ENCODE measurements around the gene DTD1.

Gene DTD1

DNA sequence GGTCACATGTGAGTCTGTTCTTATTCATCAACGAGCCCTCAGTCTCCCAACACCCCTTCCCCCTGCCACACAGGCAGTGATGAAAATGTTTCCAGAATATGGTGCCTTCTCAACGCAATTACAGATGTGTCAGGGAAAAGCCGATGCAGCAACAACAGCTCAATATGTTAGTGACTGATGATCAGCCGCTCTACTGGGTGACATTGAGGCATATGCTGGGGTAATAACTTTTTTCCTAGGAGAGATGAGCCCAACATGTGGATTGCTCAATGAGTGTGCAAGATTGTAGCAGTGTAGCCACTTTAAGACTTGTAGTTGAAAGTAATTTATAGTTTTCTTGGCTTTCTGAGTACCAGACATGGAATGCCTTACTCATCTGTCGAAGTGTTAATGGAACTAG lies 49.4 kb downstream of the DTD1 start:
- no peak overlapping the region for H3K27ac ChIP-seq (ENCODE audit: low read depth, low read length)
- no peaks in the 10 kb centered on the region for H3F3A ChIP-seq (ENCODE audit: insufficient read depth)
- H3K9me3 ChIP-seq (ENCODE audit: insufficient read depth, low read length), result no peaks in the 10 kb centered on the region
- no peak overlapping the region for H2AFZ ChIP-seq (ENCODE audit: low read depth, low read length, severe bottlenecking)
- no peak overlapping the region for H3K4me3 ChIP-seq (ENCODE audit: insufficient read depth, low read length, poor library complexity, severe bottlenecking)
- no peak for TF ChIP-seq EZH2phosphoT487 (conservative IDR thresholded peaks at IDR 0.05; ENCODE audit: low read length)
- TF ChIP-seq, protein P1, sequence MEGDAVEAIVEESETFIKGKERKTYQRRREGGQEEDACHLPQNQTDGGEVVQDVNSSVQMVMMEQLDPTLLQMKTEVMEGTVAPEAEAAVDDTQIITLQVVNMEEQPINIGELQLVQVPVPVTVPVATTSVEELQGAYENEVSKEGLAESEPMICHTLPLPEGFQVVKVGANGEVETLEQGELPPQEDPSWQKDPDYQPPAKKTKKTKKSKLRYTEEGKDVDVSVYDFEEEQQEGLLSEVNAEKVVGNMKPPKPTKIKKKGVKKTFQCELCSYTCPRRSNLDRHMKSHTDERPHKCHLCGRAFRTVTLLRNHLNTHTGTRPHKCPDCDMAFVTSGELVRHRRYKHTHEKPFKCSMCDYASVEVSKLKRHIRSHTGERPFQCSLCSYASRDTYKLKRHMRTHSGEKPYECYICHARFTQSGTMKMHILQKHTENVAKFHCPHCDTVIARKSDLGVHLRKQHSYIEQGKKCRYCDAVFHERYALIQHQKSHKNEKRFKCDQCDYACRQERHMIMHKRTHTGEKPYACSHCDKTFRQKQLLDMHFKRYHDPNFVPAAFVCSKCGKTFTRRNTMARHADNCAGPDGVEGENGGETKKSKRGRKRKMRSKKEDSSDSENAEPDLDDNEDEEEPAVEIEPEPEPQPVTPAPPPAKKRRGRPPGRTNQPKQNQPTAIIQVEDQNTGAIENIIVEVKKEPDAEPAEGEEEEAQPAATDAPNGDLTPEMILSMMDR (IDR thresholded peaks at IDR 0.05; ENCODE audit: insufficient read depth, low read length, poor library complexity, severe bottlenecking), result no peak
- no peaks in the 10 kb centered on the region for H3K79me2 ChIP-seq (ENCODE audit: insufficient read depth, low read length)
- H3K9ac ChIP-seq (ENCODE audit: low read length), result no peak overlapping the region
- no peaks in the 10 kb centered on the region for H3K36me3 ChIP-seq (ENCODE audit: low read length)
- H3K4me2 ChIP-seq (ENCODE audit: low read depth, low read length, poor library complexity, severe bottlenecking), result no peak overlapping the region
- H3K27me3 ChIP-seq (ENCODE audit: low read length), result no peaks in the 10 kb centered on the region
- no peaks in the 10 kb centered on the region for H4K20me1 ChIP-seq (ENCODE audit: low read depth, low read length)
- H3K9me2 ChIP-seq (replicated peaks; ENCODE audit: insufficient read depth, low read length), result no peaks in the 10 kb centered on the region

DNA sequence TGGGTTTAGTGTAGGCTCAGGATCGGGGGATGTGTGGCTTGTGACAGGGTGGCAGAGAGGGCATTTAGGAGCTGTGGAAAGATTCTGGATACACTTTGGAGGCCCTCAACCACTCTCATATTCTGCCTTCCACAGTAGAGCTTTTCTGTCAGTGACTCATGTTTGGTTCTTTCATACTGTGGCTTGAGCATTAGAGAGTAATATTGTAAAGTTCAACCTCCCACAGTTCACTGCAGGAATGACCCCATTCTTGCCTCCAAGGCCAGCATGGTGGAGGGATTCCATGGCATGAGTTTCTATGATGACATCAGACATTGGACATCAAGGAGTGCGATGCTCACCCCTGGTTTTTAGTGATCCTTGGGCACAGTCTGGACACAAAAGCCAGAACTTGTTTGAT lies 50.9 kb downstream of the DTD1 start:
- no peaks in the 10 kb centered on the region for H3K79me2 ChIP-seq (ENCODE audit: insufficient read depth, low read length)
- H3K9me3 ChIP-seq (ENCODE audit: insufficient read depth, low read length), result no peaks in the 10 kb centered on the region
- H3K9me2 ChIP-seq (replicated peaks; ENCODE audit: insufficient read depth, low read length), result no peaks in the 10 kb centered on the region
- no peak overlapping the region for H3K9ac ChIP-seq (ENCODE audit: low read length)
- H3K27ac ChIP-seq (ENCODE audit: low read depth, low read length), result no peak overlapping the region
- H2AFZ ChIP-seq (ENCODE audit: low read depth, low read length, severe bottlenecking), result no peak overlapping the region
- H3K36me3 ChIP-seq (ENCODE audit: low read length), result no peaks in the 10 kb centered on the region
- no peaks in the 10 kb centered on the region for H3F3A ChIP-seq (ENCODE audit: insufficient read depth)
- H4K20me1 ChIP-seq (ENCODE audit: low read depth, low read length), result no peaks in the 10 kb centered on the region
- H3K27me3 ChIP-seq (ENCODE audit: low read length), result no peaks in the 10 kb centered on the region
- no peak overlapping the region for H3K4me2 ChIP-seq (ENCODE audit: low read depth, low read length, poor library complexity, severe bottlenecking)
- TF ChIP-seq, protein P1 (IDR thresholded peaks at IDR 0.05; ENCODE audit: insufficient read depth, low read length, poor library complexity, severe bottlenecking), result no peak
- no peak for TF ChIP-seq EZH2phosphoT487 (conservative IDR thresholded peaks at IDR 0.05; ENCODE audit: low read length)
- H3K4me3 ChIP-seq (ENCODE audit: insufficient read depth, low read length, poor library complexity, severe bottlenecking), result no peak overlapping the region

DNA sequence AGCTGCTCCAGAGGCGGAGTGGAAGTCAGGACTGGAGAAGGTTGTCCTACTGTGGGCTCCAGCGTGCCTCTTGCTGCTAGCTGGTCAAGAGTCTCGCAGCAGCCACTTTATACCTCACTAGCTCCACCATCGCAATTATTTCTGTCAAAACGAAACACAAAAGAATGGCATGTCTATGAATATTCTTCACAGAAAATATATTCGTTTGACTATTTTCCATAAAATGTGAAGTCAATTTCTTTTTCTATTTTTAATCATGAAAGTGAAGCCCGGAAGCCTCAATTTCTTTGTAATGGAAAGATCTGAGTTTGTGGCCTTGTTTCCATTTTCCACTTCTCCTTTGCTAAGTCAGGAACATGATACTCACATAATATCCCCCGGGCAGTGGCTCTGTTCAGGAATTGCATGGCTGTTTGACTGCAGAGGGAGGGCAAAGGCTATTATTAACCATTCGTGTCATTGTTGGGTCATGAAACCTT lies 51.7 kb downstream of the DTD1 start:
- Histone ChIP-seq H3K27me3 (ENCODE audit: low read length) (no peaks in the 10 kb centered on the region), H3F3A (ENCODE audit: insufficient read depth) (no peaks in the 10 kb centered on the region), H3K9me3 (ENCODE audit: insufficient read depth, low read length) (no peaks in the 10 kb centered on the region), H3K9me2 (replicated peaks; ENCODE audit: insufficient read depth, low read length) (no peaks in the 10 kb centered on the region), H2AFZ (ENCODE audit: low read depth, low read length, severe bottlenecking) (no peak overlapping the region), H3K79me2 (ENCODE audit: insufficient read depth, low read length) (no peaks in the 10 kb centered on the region), H3K4me2 (ENCODE audit: low read depth, low read length, poor library complexity, severe bottlenecking) (no peak overlapping the region), H3K36me3 (ENCODE audit: low read length) (no peaks in the 10 kb centered on the region), H3K4me3 (ENCODE audit: insufficient read depth, low read length, poor library complexity, severe bottlenecking) (no peak overlapping the region), H3K9ac (ENCODE audit: low read length) (no peak overlapping the region), H3K27ac (ENCODE audit: low read depth, low read length) (no peak overlapping the region), H4K20me1 (ENCODE audit: low read depth, low read length) (no peaks in the 10 kb centered on the region)
- TF ChIP-seq EZH2phosphoT487 (conservative IDR thresholded peaks at IDR 0.05; ENCODE audit: low read length), result no peak
- TF ChIP-seq, protein P1 (IDR thresholded peaks at IDR 0.05; ENCODE audit: insufficient read depth, low read length, poor library complexity, severe bottlenecking), result no peak

Measured in SU-DHL-6 (cell line).